HepG2 (cell line): ENCODE measurements around the gene STIM2. TPM values are rescaled to one million over a fixed set of nuclear protein-coding genes. Genes with fewer than 3 reads are reported as not detected.

Source experiments
- ARHGAP35 ChIP-seq: sonication (generic); formaldehyde crosslinking; IDR thresholded peaks from 2 replicates; pipeline ENCODE4 v1.9.0; 2022; ENCODE audit warnings: mild to moderate bottlenecking, inconsistent platforms, moderate library complexity, missing genetic modification reagents, borderline replicate concordance
- CHCHD3 ChIP-seq: sonication (generic); formaldehyde crosslinking; IDR thresholded peaks from 2 replicates; pipeline ENCODE4 v1.8.0; 2022; ENCODE audit warnings: mild to moderate bottlenecking, missing genetic modification reagents, moderate library complexity
- ERF ChIP-seq: IDR thresholded peaks from 2 replicates; pipeline ENCODE4 v1.6.1; 2018; ENCODE audit warnings: missing biosample characterization, missing genetic modification reagents
- ESRRA ChIP-seq: sonication (generic); formaldehyde crosslinking; IDR thresholded peaks from 2 replicates; pipeline ENCODE4 v1.5.1; 2020; ENCODE audit warnings: mild to moderate bottlenecking, low read depth, missing genetic modification reagents
- FOSL1 ChIP-seq: sonication (generic); formaldehyde crosslinking; IDR thresholded peaks from 2 replicates; pipeline ENCODE4 v1.9.0; 2021; ENCODE audit warnings: missing genetic modification reagents, borderline replicate concordance
- GMEB1 ChIP-seq: sonication (generic); formaldehyde crosslinking; IDR thresholded peaks from 2 replicates; pipeline ENCODE4 v1.5.1; 2020; ENCODE audit warnings: missing genetic modification reagents, mild to moderate bottlenecking, borderline replicate concordance
- NPAS2 ChIP-seq: sonication (generic); formaldehyde crosslinking; IDR thresholded peaks from 2 replicates; pipeline ENCODE4 v1.8.0; 2022; ENCODE audit warnings: mild to moderate bottlenecking, missing genetic modification reagents, borderline replicate concordance
- POLR2A ChIP-seq, 2 experiments: IDR thresholded peaks; 2 replicates each; pipeline ENCODE4 v1.6.1; 2011; ENCODE audit warnings: low read depth in 2 of 2, low read length in 2 of 2, mild to moderate bottlenecking in 1 of 2, moderate library complexity in 1 of 2; ENCODE audit not compliant: insufficient read depth in 1 of 2
- PRPF4 ChIP-seq: fragments of 200-400 bp; formaldehyde crosslinking; IDR thresholded peaks from 2 replicates; pipeline ENCODE4 v1.6.1; 2016; ENCODE audit warnings: low read length, low read depth; ENCODE audit not compliant: poor library complexity, severe bottlenecking
- RXRA ChIP-seq: sonication (generic); formaldehyde crosslinking; IDR thresholded peaks from 2 replicates; pipeline ENCODE4 v1.5.1; 2020; ENCODE audit warnings: missing genetic modification reagents
- TRIM22 ChIP-seq: fragments of 450-650 bp; IDR thresholded peaks from 2 replicates; pipeline ENCODE4 v1.6.1; 2017
- ZBTB7A ChIP-seq: sonication (generic); formaldehyde crosslinking; IDR thresholded peaks from 2 replicates; pipeline ENCODE4 v1.8.0; 2022; ENCODE audit warnings: mild to moderate bottlenecking, missing genetic modification reagents
- ZFP82 ChIP-seq: sonication (generic); formaldehyde crosslinking; IDR thresholded peaks from 2 replicates; pipeline ENCODE4 v1.5.1; 2020; ENCODE audit warnings: mild to moderate bottlenecking, missing genetic modification reagents, borderline replicate concordance
- ZNF468 ChIP-seq: sonication (generic); formaldehyde crosslinking; IDR thresholded peaks from 2 replicates; pipeline ENCODE4 v1.8.0; 2022; ENCODE audit warnings: mild to moderate bottlenecking, moderate library complexity, missing genetic modification reagents
- ZNF546 ChIP-seq: sonication (generic); formaldehyde crosslinking; conservative IDR thresholded peaks from 2 replicates; pipeline ENCODE4 v1.8.1; 2023; ENCODE audit warnings: mild to moderate bottlenecking, missing genetic modification reagents
- ZNF589 ChIP-seq: sonication (generic); formaldehyde crosslinking; conservative IDR thresholded peaks from 2 replicates; pipeline ENCODE4 v1.8.0; 2022; ENCODE audit warnings: mild to moderate bottlenecking, moderate library complexity, missing genetic modification reagents
- ZNF607 ChIP-seq: sonication (generic); formaldehyde crosslinking; IDR thresholded peaks from 2 replicates; pipeline ENCODE4 v1.5.1; 2020; ENCODE audit warnings: missing genetic modification reagents, mild to moderate bottlenecking, borderline replicate concordance
- ZNF724P ChIP-seq: sonication (generic); formaldehyde crosslinking; IDR thresholded peaks from 2 replicates; pipeline ENCODE4 v1.8.0; 2022; ENCODE audit warnings: missing genetic modification reagents, borderline replicate concordance
- ZNF740 ChIP-seq: sonication (generic); formaldehyde crosslinking; IDR thresholded peaks from 2 replicates; pipeline ENCODE4 v1.4.0; 2020; ENCODE audit warnings: missing genetic modification reagents
- ZNF75D ChIP-seq: sonication (generic); formaldehyde crosslinking; IDR thresholded peaks from 2 replicates; pipeline ENCODE4 v1.8.1; 2023; ENCODE audit warnings: missing genetic modification reagents, mild to moderate bottlenecking, borderline replicate concordance
- ZNF883 ChIP-seq: sonication (generic); formaldehyde crosslinking; IDR thresholded peaks from 2 replicates; pipeline ENCODE4 v1.5.1; 2020; ENCODE audit warnings: mild to moderate bottlenecking, missing genetic modification reagents; ENCODE audit errors: not compliant biosample characterization
- polyA plus RNA-seq, 8 experiments: library from polyadenylated mRNA; depleted of rRNA in 3 of 8; stranded (reverse) in 7 of 8; unstranded in 1 of 8; fragments of >200 nt; fragmentation: Illumina TruSeq in 4 of 8; extraction: Trizol in 4 of 8; gene quantifications; 2 replicates each; pipeline versions ENCODE4 v1.2.1 to v1.2.3, GENCODE V29; 2011 to 2016; ENCODE audit warnings: low read depth in 4 of 8, missing spikeins in 1 of 8, mixed read lengths in 1 of 8; ENCODE audit not compliant: insufficient read depth in 1 of 8
- total RNA-seq, 5 experiments: library from RNA; depleted of rRNA; stranded (reverse); fragments of >200 nt; fragmentation: Illumina TruSeq; extraction: Trizol; gene quantifications; 2 replicates each; pipeline ENCODE4 v1.2.3, GENCODE V29; 2016; ENCODE audit warnings: low read depth in 1 of 5

Gene STIM2
- total and polyA plus RNA-seq, 2 of the 13 experiments (the other 11 are each of a cell fraction or from before 2014, with no cell fraction given): 19.3 to 19.4 TPM

- TF ChIP-seq ZNF883 (peak; percentile 57), ZNF724P (CRISPR knock-in tag) (no peak), TRIM22 (no peak), FOSL1 (CRISPR knock-in tag) (no peak), ZNF607 (CRISPR knock-in tag) (peak; percentile 40; the same call in 1 of the 2 replicates), CHCHD3 (CRISPR knock-in tag) (no peak), ERF (CRISPR knock-in tag) (no peak), RXRA (CRISPR knock-in tag) (peak; percentile 40; the same call in 1 of the 2 replicates), PRPF4 (no peak), ZBTB7A (no peak; the same call in 1 of the 2 replicates), NPAS2 (no peak), GMEB1 (CRISPR knock-in tag) (peak; percentile 76), ARHGAP35 (CRISPR knock-in tag) (no peak), ZNF589 (no peak; the same call in 1 of the 2 replicates), ZNF468 (CRISPR knock-in tag) (no peak), ZNF546 (CRISPR knock-in tag) (no peak), ZFP82 (CRISPR knock-in tag) (no peak), ZNF740 (0 out of 2 replicates have a peak, but pooled peaks have one; percentile 23), POLR2A (IDR thresholded peaks at IDR 0.05; ENCODE audit: insufficient read depth in 1 of 2, low read depth in 2 of 2, low read length in 2 of 2) (peak in 1 of 2 experiments; percentile 65; a peak in 2 of 4 replicates), ZNF75D (CRISPR knock-in tag) (no peak), ESRRA (no peak)
Measured at GRCh38 chr4:26860157-26860921, at the start of gene STIM2 (continued).
